GM18498 (cell line): ENCODE results near the gene CERS6.

Source experiments
- ATAC-seq: cut with Tn5 transposase; IDR thresholded peaks from one replicate; pipeline ENCODE4 v1.9.1; 2021; ENCODE audit warnings: mild to moderate bottlenecking, moderate library complexity; ENCODE audit not compliant: unreplicated experiment

The CERS6 gene

GRCh38 chr2:168819050-168819715 lies 363.1 kb downstream of the CERS6 start:
- ATAC-seq = no peak

DNA sequence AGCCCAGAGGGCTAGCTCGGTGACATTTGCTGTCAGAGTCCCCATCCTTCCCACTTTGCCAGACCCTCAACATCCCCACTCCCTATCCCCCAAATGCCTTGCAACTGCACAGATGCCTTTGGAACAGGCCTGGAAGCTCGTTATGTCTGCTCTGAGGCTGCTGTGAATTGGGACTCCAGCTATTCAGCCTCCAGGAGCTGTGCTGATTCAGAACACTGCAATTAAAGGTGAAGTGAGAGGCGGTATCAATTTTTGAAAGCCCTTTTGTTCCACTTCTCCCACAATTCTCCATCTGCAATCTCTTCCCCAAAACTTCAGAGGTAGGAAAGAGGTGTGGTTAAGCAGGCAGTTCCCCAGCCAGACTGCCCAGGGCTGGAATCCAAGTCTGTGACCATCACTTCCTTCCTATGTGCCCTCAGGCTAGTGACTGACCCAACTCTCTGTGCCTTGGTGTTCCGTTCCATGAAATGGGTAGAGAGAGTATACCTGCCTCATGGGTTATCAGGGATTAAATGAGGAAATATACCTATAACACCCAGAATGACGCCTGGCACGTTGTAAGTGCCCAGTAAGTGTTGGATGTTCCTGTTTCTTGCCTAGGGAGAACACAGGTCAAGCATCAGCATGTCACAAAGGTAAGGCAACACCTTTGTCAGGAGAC lies 363.9 kb downstream of the CERS6 start:
- ATAC-seq = no peak

DNA sequence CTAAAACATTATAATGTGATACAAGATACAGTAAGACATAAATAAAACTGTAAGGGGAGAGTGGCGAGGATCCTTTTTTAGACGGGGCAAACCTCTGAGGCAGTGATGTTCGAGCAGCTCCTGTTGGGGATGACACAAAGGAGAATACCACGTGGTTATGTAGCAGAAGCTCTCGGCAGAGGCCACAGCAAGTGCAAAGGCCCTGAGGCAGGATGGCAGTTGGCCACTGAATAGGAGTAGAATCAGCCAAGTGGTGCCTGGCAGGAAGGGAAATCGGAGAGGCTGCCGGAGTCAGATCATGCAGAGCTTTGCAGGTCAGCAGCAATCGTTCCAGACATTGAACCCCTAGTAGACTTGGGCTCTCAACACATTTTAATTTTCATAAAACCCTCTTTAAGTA lies 365.5 kb downstream of the CERS6 start:
- no peak for ATAC-seq

- ATAC-seq = no peak
Measured at GRCh38 chr2:168821992-168822391, 365.9 kb downstream of the CERS6 start.
